ENCODE measurements around the gene KATNB1.

GRCh38 chr16:57773655-57774295 lies 38.2 kb downstream of the KATNB1 start:
- TF ChIP-seq CTCF (conservative IDR thresholded peaks at IDR 0.05; ENCODE audit: low read length) (no peak), EZH2phosphoT487 (IDR thresholded peaks at IDR 0.05; ENCODE audit: borderline replicate concordance, low read depth, low read length) (no peak)

Data from OCI-LY7 (cell line).